ENCODE data around the gene MTERF1. TPM values are rescaled to one million over a fixed set of nuclear protein-coding genes. Genes with fewer than 3 reads are reported as not detected.

Gene MTERF1
- total RNA-seq, 1 donor from 2014 or later, result 11.9 TPM

- Mint-ChIP-seq H3K4me3 (no peak overlapping the region), H3K27ac (ENCODE audit: unreplicated experiment) (no peak overlapping the region), H3K36me3 (ENCODE audit: low read depth) (peaks cover 8% of the 10 kb centered on the region), H3K4me1 (peaks cover 13% of the 10 kb centered on the region), H3K9me3 (peaks cover 7% of the 10 kb centered on the region), H3K27me3 (ENCODE audit: low read depth) (no peaks in the 10 kb centered on the region)
- no peak for TF ChIP-seq CTCF (conservative IDR thresholded peaks at IDR 0.05)
- no peak for DNase-seq (ENCODE audit: low read depth, low spot score)
Observed at GRCh38 chr7:91837397-91838070, 43.0 kb downstream of the MTERF1 start.

- H3K9me3 Mint-ChIP-seq, result no peaks in the 10 kb centered on the region
- peaks cover 3% of the 10 kb centered on the region for H3K36me3 Mint-ChIP-seq (ENCODE audit: low read depth)
- DNase-seq (ENCODE audit: low read depth, low spot score), result no peak
- H3K27me3 Mint-ChIP-seq (ENCODE audit: low read depth), result no peaks in the 10 kb centered on the region
- no peak overlapping the region for H3K4me3 Mint-ChIP-seq
- H3K27ac Mint-ChIP-seq (ENCODE audit: unreplicated experiment), result no peak overlapping the region
- no peak for TF ChIP-seq CTCF (conservative IDR thresholded peaks at IDR 0.05)
- H3K4me1 Mint-ChIP-seq, result peaks cover 13% of the 10 kb centered on the region
Observed at GRCh38 chr7:91835826-91836368, 44.6 kb downstream of the MTERF1 start.

- TF ChIP-seq CTCF (conservative IDR thresholded peaks at IDR 0.05), result no peak
- no peak overlapping the region for H3K4me3 Mint-ChIP-seq
- no peaks in the 10 kb centered on the region for H3K27me3 Mint-ChIP-seq (ENCODE audit: low read depth)
- no peak overlapping the region for H3K27ac Mint-ChIP-seq (ENCODE audit: unreplicated experiment)
- H3K4me1 Mint-ChIP-seq, result peaks cover 13% of the 10 kb centered on the region
- DNase-seq (ENCODE audit: low read depth, low spot score), result no peak
- peaks cover 3% of the 10 kb centered on the region for H3K36me3 Mint-ChIP-seq (ENCODE audit: low read depth)
- H3K9me3 Mint-ChIP-seq, result no peaks in the 10 kb centered on the region
Observed at GRCh38 chr7:91835091-91835825, 45.2 kb downstream of the MTERF1 start.

- Mint-ChIP-seq H3K27me3 (ENCODE audit: low read depth) (no peaks in the 10 kb centered on the region), H3K4me1 (peaks cover 13% of the 10 kb centered on the region), H3K9me3 (no peaks in the 10 kb centered on the region), H3K36me3 (ENCODE audit: low read depth) (no peaks in the 10 kb centered on the region), H3K27ac (ENCODE audit: unreplicated experiment) (no peak overlapping the region), H3K4me3 (no peak overlapping the region)
- no peak for TF ChIP-seq CTCF (conservative IDR thresholded peaks at IDR 0.05)
- DNase-seq (ENCODE audit: low read depth, low spot score), result no peak
Observed at GRCh38 chr7:91832493-91833045, 47.9 kb downstream of the MTERF1 start.

GRCh38 chr7:91827169-91827568 is 53.3 kb downstream of the MTERF1 start:
- H3K4me1 Mint-ChIP-seq, result no peaks in the 10 kb centered on the region
- H3K36me3 Mint-ChIP-seq (ENCODE audit: low read depth), result peaks cover 16% of the 10 kb centered on the region
- TF ChIP-seq CTCF (conservative IDR thresholded peaks at IDR 0.05), result no peak
- H3K9me3 Mint-ChIP-seq, result peaks cover 3% of the 10 kb centered on the region
- no peak overlapping the region for H3K4me3 Mint-ChIP-seq
- no peak overlapping the region for H3K27ac Mint-ChIP-seq (ENCODE audit: unreplicated experiment)
- no peak for DNase-seq (ENCODE audit: low read depth, low spot score)
- no peaks in the 10 kb centered on the region for H3K27me3 Mint-ChIP-seq (ENCODE audit: low read depth)

Data from neural crest cell (in vitro differentiated cells).